Neural cell (in vitro differentiated cells): ENCODE measurements around the gene AK8.

Experiments used
- CTCF ChIP-seq: fragments of 450-650 bp; IDR thresholded peaks from 2 replicates; pipeline ENCODE4 v1.5.1; 2014; ENCODE audit warnings: antibody characterized with exemption, mild to moderate bottlenecking, moderate library complexity; ENCODE audit not compliant: poor library complexity, severe bottlenecking
- EP300 ChIP-seq: fragments of 450-650 bp; conservative IDR thresholded peaks from 2 replicates; pipeline ENCODE4 v1.6.1; 2014; ENCODE audit warnings: antibody characterized with exemption, mild to moderate bottlenecking, moderate library complexity; ENCODE audit not compliant: poor library complexity, severe bottlenecking
- EZH2 ChIP-seq: fragments of 200-600, 300-800 bp; shearing (Covaris generic), sonication (generic); IDR thresholded peaks from 2 replicates; pipeline ENCODE4 v1.6.1; 2014; ENCODE audit warnings: antibody characterized with exemption, low read length, borderline replicate concordance, mild to moderate bottlenecking; ENCODE audit not compliant: insufficient read depth, poor library complexity, severe bottlenecking
- MXI1 ChIP-seq: fragments of 450-650 bp; conservative IDR thresholded peaks from 2 replicates; pipeline ENCODE4 v1.6.1; 2014; ENCODE audit warnings: antibody characterized with exemption, mild to moderate bottlenecking; ENCODE audit not compliant: poor library complexity, severe bottlenecking
- POLR2AphosphoS5 ChIP-seq: IDR thresholded peaks from 2 replicates; pipeline ENCODE4 v1.6.1; 2012
- RAD21 ChIP-seq: fragments of 450-650 bp; conservative IDR thresholded peaks from 2 replicates; pipeline ENCODE4 v1.6.1; 2014; ENCODE audit warnings: antibody characterized with exemption, mild to moderate bottlenecking, moderate library complexity
- REST ChIP-seq: IDR thresholded peaks from 2 replicates; pipeline ENCODE4 v1.6.1; 2012; ENCODE audit warnings: borderline replicate concordance
- SMC3 ChIP-seq: fragments of 450-650 bp; conservative IDR thresholded peaks from 2 replicates; pipeline ENCODE4 v1.6.1; 2014; ENCODE audit warnings: antibody characterized with exemption, mild to moderate bottlenecking, moderate library complexity; ENCODE audit not compliant: poor library complexity
- TAF1 ChIP-seq: IDR thresholded peaks from 2 replicates; pipeline ENCODE4 v1.6.1; 2012; ENCODE audit warnings: low read depth

GRCh38 chr9:132732326-132733259, 145.5 kb downstream of the AK8 start:
- TF ChIP-seq EZH2: no peak
- TF ChIP-seq EP300: no peak
- no peak for TF ChIP-seq CTCF
- TF ChIP-seq TAF1: no peak
- no peak for TF ChIP-seq POLR2AphosphoS5
- TF ChIP-seq RAD21: no peak
- no peak for TF ChIP-seq REST
- TF ChIP-seq MXI1: no peak
- no peak for TF ChIP-seq SMC3
